ENCODE data around the gene UBIAD1.

Gene UBIAD1

GRCh38 chr1:11272832-11273594 lies at the start of gene UBIAD1:
Gene UBIAD1 (plus strand): TSS chr1:11273198. CDS start chr1:11273532, 334 bp downstream.
- ChIA-PET CTCF (interaction anchor here (0.6 kb wide), 1 partner anchor 434 kb away, joined by 3 read pairs; no protein-coding TSS in a partner anchor), POLR2A (interaction anchor here (0.9 to 3.9 kb wide), 4 partner anchors 10 to 47 kb away, joined by 3 to 46 read pairs (median 6); partner anchors contain the start of gene MTOR)
- TF ChIP-seq L3MBTL2 (conservative IDR thresholded peaks at IDR 0.05) = peak; percentile 44; the same call in 1 of the 2 replicates
- TF ChIP-seq ELF4 (IDR thresholded peaks at IDR 0.05) = peak; percentile 49; the same call in 1 of the 2 replicates
- TF ChIP-seq BHLHE40 (IDR thresholded peaks at IDR 0.05; ENCODE audit: borderline replicate concordance) = no peak
- TF ChIP-seq CTBP1 (IDR thresholded peaks at IDR 0.05; ENCODE audit: borderline replicate concordance) = no peak
- no peak for TF ChIP-seq HDGF (IDR thresholded peaks at IDR 0.05; ENCODE audit: borderline replicate concordance)
- TF ChIP-seq LEF1 (IDR thresholded peaks at IDR 0.05; ENCODE audit: borderline replicate concordance) = peak; percentile 79; the same call in 1 of the 2 replicates
- peak; percentile 74 for TF ChIP-seq NFRKB (IDR thresholded peaks at IDR 0.05)
- TF ChIP-seq ZNF384 (IDR thresholded peaks at IDR 0.05) = no peak
- peak; percentile 96 for DNase-seq (ENCODE audit: extremely low spot score)

DNA sequence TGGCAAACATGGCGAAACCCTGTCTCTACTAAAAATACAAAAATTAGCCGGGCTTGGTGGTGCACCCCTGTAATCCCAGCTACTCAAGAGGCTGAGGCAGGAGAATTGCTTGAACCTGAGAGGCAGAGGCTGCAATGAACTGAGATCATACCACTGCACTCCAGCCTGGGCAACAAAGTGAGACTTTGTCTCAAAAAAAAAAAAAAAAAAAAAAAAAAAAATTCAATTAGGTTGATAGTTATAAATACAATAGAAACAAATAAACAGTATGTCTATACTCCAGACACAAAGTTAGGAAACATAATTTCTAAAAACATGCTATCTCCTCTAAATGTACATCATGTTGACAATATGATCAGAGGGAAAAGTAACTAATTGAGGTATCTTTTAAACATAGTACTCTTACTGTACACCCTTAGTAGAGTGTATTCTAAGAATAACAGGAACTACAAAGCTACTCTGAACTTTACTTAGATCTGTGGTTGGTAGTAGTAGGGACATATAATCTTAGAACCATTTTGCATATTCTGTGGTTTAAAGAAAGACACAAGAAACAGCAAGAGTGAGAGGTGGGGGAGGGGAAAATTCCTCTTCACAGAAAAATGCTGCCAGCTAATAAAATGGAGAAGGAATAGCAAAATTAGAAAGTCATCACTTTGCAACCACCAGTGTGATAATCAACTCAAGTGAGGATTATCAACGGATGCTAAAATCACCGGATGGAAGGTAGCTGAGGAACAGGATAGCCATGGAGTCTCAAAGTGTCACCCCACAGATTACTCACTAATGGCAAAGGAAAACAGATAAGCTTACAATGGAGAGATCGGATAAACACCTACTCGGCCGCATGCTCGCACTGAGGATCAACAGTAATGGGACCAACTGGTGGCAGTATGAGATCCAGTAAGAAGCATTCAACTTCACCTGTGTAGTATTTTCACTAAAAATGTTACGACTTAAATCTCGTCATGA lies 45.6 kb upstream of the UBIAD1 start:
- ChIA-PET POLR2A (no interaction called here), CTCF (no interaction called here)
- TF ChIP-seq NFRKB (IDR thresholded peaks at IDR 0.05) = no peak
- no peak for TF ChIP-seq TARDBP (IDR thresholded peaks at IDR 0.05)
- no peak for TF ChIP-seq LEF1 (IDR thresholded peaks at IDR 0.05; ENCODE audit: borderline replicate concordance)
- no peak for TF ChIP-seq L3MBTL2 (conservative IDR thresholded peaks at IDR 0.05)
- TF ChIP-seq, protein P1, sequence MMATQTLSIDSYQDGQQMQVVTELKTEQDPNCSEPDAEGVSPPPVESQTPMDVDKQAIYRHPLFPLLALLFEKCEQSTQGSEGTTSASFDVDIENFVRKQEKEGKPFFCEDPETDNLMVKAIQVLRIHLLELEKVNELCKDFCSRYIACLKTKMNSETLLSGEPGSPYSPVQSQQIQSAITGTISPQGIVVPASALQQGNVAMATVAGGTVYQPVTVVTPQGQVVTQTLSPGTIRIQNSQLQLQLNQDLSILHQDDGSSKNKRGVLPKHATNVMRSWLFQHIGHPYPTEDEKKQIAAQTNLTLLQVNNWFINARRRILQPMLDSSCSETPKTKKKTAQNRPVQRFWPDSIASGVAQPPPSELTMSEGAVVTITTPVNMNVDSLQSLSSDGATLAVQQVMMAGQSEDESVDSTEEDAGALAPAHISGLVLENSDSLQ (IDR thresholded peaks at IDR 0.05) = no peak
- TF ChIP-seq ZNF384 (IDR thresholded peaks at IDR 0.05) = no peak
- no peak for TF ChIP-seq CTBP1 (IDR thresholded peaks at IDR 0.05; ENCODE audit: borderline replicate concordance)
- no peak for TF ChIP-seq FOXM1 (IDR thresholded peaks at IDR 0.05; ENCODE audit: borderline replicate concordance)
- no peak for TF ChIP-seq BHLHE40 (IDR thresholded peaks at IDR 0.05; ENCODE audit: borderline replicate concordance)
- TF ChIP-seq FOXA1 (IDR thresholded peaks at IDR 0.05) = no peak
- no peak for TF ChIP-seq SUZ12 (IDR thresholded peaks at IDR 0.05)
- no peak for TF ChIP-seq ARNT (IDR thresholded peaks at IDR 0.05)
- TF ChIP-seq FOXK2 (IDR thresholded peaks at IDR 0.05) = no peak
- no peak for TF ChIP-seq SP1 (IDR thresholded peaks at IDR 0.05)
- TF ChIP-seq ELF4 (IDR thresholded peaks at IDR 0.05) = no peak
- no peak for TF ChIP-seq HDGF (IDR thresholded peaks at IDR 0.05; ENCODE audit: borderline replicate concordance)
- DNase-seq (ENCODE audit: extremely low spot score) = no peak

DNA sequence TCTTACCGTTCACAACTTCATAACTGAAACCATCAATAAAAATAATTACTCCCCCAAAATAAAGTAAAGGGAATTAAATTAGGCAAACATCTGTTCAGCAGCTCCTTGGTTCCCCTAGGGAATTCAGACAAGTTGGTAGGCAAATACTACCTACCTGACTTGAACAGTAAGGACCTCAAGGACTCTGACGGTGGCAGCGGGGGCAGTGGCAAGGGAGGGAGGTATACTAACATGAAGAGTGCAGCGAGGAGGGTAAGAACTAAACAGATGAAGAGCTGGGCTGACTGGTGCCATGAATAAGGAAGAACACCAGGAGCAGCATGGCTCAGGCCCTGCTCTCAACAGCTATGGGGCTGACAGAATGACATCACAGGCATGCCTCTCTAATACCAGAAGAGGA lies 43.8 kb upstream of the UBIAD1 start:
- ChIA-PET POLR2A (no interaction called here), CTCF (no interaction called here)
- TF ChIP-seq HDGF (IDR thresholded peaks at IDR 0.05; ENCODE audit: borderline replicate concordance) = no peak
- TF ChIP-seq SP1 (IDR thresholded peaks at IDR 0.05) = no peak
- TF ChIP-seq SUZ12 (IDR thresholded peaks at IDR 0.05) = no peak
- no peak for TF ChIP-seq ZNF384 (IDR thresholded peaks at IDR 0.05)
- no peak for TF ChIP-seq FOXA1 (IDR thresholded peaks at IDR 0.05)
- no peak for TF ChIP-seq CTBP1 (IDR thresholded peaks at IDR 0.05; ENCODE audit: borderline replicate concordance)
- DNase-seq (ENCODE audit: extremely low spot score) = no peak

DNA sequence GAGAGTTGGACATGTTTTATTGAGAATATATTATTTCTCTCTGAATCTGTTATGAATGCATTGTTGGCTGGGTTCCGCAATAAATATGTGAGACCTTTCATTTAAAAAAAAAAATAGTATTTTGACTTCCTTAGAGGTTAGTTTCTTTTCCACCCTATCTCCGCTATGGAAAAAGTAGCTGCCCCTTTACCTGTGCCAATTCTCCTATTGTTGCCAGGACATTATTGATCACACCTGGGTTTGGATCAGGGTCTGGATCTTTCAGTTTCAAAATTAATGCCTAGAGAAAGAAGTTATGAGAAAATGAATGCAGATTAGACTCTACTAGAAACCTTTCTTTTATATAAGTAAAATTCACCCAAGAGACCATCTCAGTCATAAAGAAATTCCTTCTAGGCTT lies 39.8 kb upstream of the UBIAD1 start:
- no peak for TF ChIP-seq ZNF384 (IDR thresholded peaks at IDR 0.05)
- no peak for TF ChIP-seq FOXM1 (IDR thresholded peaks at IDR 0.05; ENCODE audit: borderline replicate concordance)
- no peak for TF ChIP-seq FOXK2 (IDR thresholded peaks at IDR 0.05)
- no peak for TF ChIP-seq L3MBTL2 (conservative IDR thresholded peaks at IDR 0.05)
- TF ChIP-seq LEF1 (IDR thresholded peaks at IDR 0.05; ENCODE audit: borderline replicate concordance) = no peak
- no peak for TF ChIP-seq CTBP1 (IDR thresholded peaks at IDR 0.05; ENCODE audit: borderline replicate concordance)
- TF ChIP-seq, protein P1 (IDR thresholded peaks at IDR 0.05) = no peak
- no peak for TF ChIP-seq HDGF (IDR thresholded peaks at IDR 0.05; ENCODE audit: borderline replicate concordance)
- no peak for TF ChIP-seq SP1 (IDR thresholded peaks at IDR 0.05)
- no peak for TF ChIP-seq ARNT (IDR thresholded peaks at IDR 0.05)
- no peak for TF ChIP-seq SUZ12 (IDR thresholded peaks at IDR 0.05)
- no peak for TF ChIP-seq BHLHE40 (IDR thresholded peaks at IDR 0.05; ENCODE audit: borderline replicate concordance)
- DNase-seq (ENCODE audit: extremely low spot score) = no peak
- CTCF ChIA-PET = no interaction called here
- POLR2A ChIA-PET = interaction anchor here (0.7 to 2.1 kb wide), 2 partner anchors 29 to 96 kb away, joined by 3 to 7 read pairs; partner anchors contain the start of gene MTOR

- no peak for TF ChIP-seq FOXA1 (IDR thresholded peaks at IDR 0.05)
- TF ChIP-seq ARNT (IDR thresholded peaks at IDR 0.05) = no peak
- TF ChIP-seq HDGF (IDR thresholded peaks at IDR 0.05; ENCODE audit: borderline replicate concordance) = no peak
- no peak for TF ChIP-seq LEF1 (IDR thresholded peaks at IDR 0.05; ENCODE audit: borderline replicate concordance)
- TF ChIP-seq ELF4 (IDR thresholded peaks at IDR 0.05) = no peak
- TF ChIP-seq BHLHE40 (IDR thresholded peaks at IDR 0.05; ENCODE audit: borderline replicate concordance) = no peak
- TF ChIP-seq CTBP1 (IDR thresholded peaks at IDR 0.05; ENCODE audit: borderline replicate concordance) = no peak
- ChIA-PET POLR2A (interaction anchor here (1.3 kb wide), 1 partner anchor 25 kb away, joined by 3 read pairs; the partner anchor contains the start of gene MTOR), CTCF (no interaction called here)
- DNase-seq (ENCODE audit: extremely low spot score) = no peak
Measured at GRCh38 chr1:11237356-11237755, 35.6 kb upstream of the UBIAD1 start.

DNA sequence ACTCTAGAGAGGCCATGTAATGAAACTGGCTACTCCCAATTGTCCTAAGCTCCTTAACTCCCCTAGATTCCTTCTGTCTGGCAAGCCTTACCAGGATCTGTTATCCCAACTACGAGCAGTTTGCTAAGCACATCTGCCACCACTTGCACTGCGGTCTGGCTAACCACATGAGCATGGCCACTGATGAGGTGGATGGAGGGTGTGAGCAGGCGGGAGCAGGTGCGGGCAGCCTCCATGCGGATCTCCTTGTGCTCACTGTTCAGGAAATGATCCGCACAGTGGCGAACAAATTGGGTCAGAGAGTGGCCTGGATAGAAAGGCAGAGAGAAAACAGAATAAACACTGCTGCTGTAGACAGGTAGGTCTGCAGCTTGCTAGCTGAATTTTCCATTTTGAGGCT lies 34.7 kb upstream of the UBIAD1 start:
- POLR2A ChIA-PET = interaction anchor here (1.3 kb wide), 1 partner anchor 24 kb away, joined by 3 read pairs; the partner anchor contains the start of gene MTOR
- no peak for TF ChIP-seq FOXA1 (IDR thresholded peaks at IDR 0.05)
- TF ChIP-seq ELF4 (IDR thresholded peaks at IDR 0.05) = no peak
- TF ChIP-seq LEF1 (IDR thresholded peaks at IDR 0.05; ENCODE audit: borderline replicate concordance) = no peak
- TF ChIP-seq ARNT (IDR thresholded peaks at IDR 0.05) = no peak
- no peak for TF ChIP-seq NFRKB (IDR thresholded peaks at IDR 0.05)
- TF ChIP-seq ZNF384 (IDR thresholded peaks at IDR 0.05) = no peak
- TF ChIP-seq, protein P1 (IDR thresholded peaks at IDR 0.05) = no peak
- no peak for TF ChIP-seq L3MBTL2 (conservative IDR thresholded peaks at IDR 0.05)
- no peak for TF ChIP-seq CTBP1 (IDR thresholded peaks at IDR 0.05; ENCODE audit: borderline replicate concordance)
- CTCF ChIA-PET = no interaction called here
- DNase-seq (ENCODE audit: extremely low spot score) = no peak
